Skeletal muscle tissue (tissue), 4 donors: Measurements from ENCODE around the gene THEM4. TPM values are rescaled to one million over a fixed set of nuclear protein-coding genes. Genes with fewer than 3 reads are reported as not detected.
"Not testable (repeated sequence)": the region's sequence is repeated elsewhere in the genome, so short reads cannot be mapped to it uniquely, and the experiment has no call there.

Experiments
- H3K27ac ChIP-seq: one replicate; pipeline ENCODE4 v1.7.0; 2013; ENCODE audit warnings: mild to moderate bottlenecking, low read depth, low read length, inconsistent platforms
- H3K27me3 ChIP-seq, 3 donors: one replicate each; pipeline ENCODE4 v1.7.0; 2013; ENCODE audit warnings: low read length in 3 of 3; ENCODE audit not compliant: control insufficient read depth in 3 of 3, insufficient read depth in 3 of 3
- H3K36me3 ChIP-seq, 3 donors: one replicate each; pipeline ENCODE4 v1.7.0; 2013; ENCODE audit warnings: low read length in 3 of 3; ENCODE audit not compliant: control insufficient read depth in 3 of 3, insufficient read depth in 3 of 3
- H3K4me1 ChIP-seq, 3 donors: one replicate each; pipeline ENCODE4 v1.7.0; 2013; ENCODE audit warnings: low read length in 3 of 3, mild to moderate bottlenecking in 3 of 3; ENCODE audit not compliant: control insufficient read depth in 3 of 3, insufficient read depth in 3 of 3
- H3K4me3 ChIP-seq, 3 donors: one replicate each; pipeline ENCODE4 v1.7.0; 2013; ENCODE audit warnings: low read length in 3 of 3
- H3K9ac ChIP-seq, 3 donors: one replicate each; pipeline ENCODE4 v1.7.0; 2013; ENCODE audit warnings: low read length in 3 of 3, mild to moderate bottlenecking in 3 of 3, moderate library complexity in 2 of 3, low read depth in 1 of 3
- H3K9me3 ChIP-seq, 3 donors: one replicate each; pipeline ENCODE4 v1.7.0; 2013; ENCODE audit warnings: low read length in 3 of 3; ENCODE audit not compliant: control insufficient read depth in 3 of 3
- total RNA-seq: library from RNA; depleted of rRNA; stranded (reverse); fragments of >200 nt; gene quantifications from one replicate; pipeline ENCODE4 v1.2.3, GENCODE V29; 2014
- donor health status: Osteomylitis.

Gene THEM4
- total RNA-seq, 1 donor from 2014 or later: 8.4 TPM

GRCh38 chr1:151915061-151915686 is 5.9 kb upstream of the THEM4 start:
- H3K4me1 ChIP-seq: peaks cover 3 to 5% (median 4%) of the 10 kb centered on the region in 3 donors
- no peak overlapping the region for H3K4me3 ChIP-seq
- no peaks in the 10 kb centered on the region for H3K36me3 ChIP-seq
- no peak overlapping the region for H3K27ac ChIP-seq
- no peak overlapping the region for H3K9ac ChIP-seq
- H3K27me3 ChIP-seq: no peaks in the 10 kb centered on the region
- H3K9me3 ChIP-seq: no peaks in the 10 kb centered on the region

GRCh38 chr1:151914076-151914475 is 4.8 kb upstream of the THEM4 start:
- no peak overlapping the region for H3K4me3 ChIP-seq
- H3K27me3 ChIP-seq: no peaks in the 10 kb centered on the region
- no peak overlapping the region for H3K9ac ChIP-seq
- peaks cover 5 to 8% (median 7%) of the 10 kb centered on the region in 3 donors for H3K4me1 ChIP-seq
- no peak overlapping the region for H3K27ac ChIP-seq
- H3K36me3 ChIP-seq: peaks cover 0 to under 1% (median 0%) of the 10 kb centered on the region in 3 donors
- no peaks in the 10 kb centered on the region for H3K9me3 ChIP-seq

GRCh38 chr1:151912973-151913372 is 3.7 kb upstream of the THEM4 start:
- no peak overlapping the region for H3K9ac ChIP-seq
- no peaks in the 10 kb centered on the region for H3K9me3 ChIP-seq
- peaks cover 9 to 15% (median 9%) of the 10 kb centered on the region in 3 donors for H3K4me1 ChIP-seq
- no peak overlapping the region for H3K4me3 ChIP-seq
- no peak overlapping the region for H3K27ac ChIP-seq
- H3K27me3 ChIP-seq: no peaks in the 10 kb centered on the region
- H3K36me3 ChIP-seq: peaks cover 0 to 2% (median 0%) of the 10 kb centered on the region in 3 donors

- Histone ChIP-seq H3K4me3 (peak overlapping the region; percentile 85 to 96 (median 95)), H3K27ac (no peak overlapping the region), H3K9ac (peak overlapping the region; percentile 91 to 98 (median 97))
These were observed 1.1 kb downstream of the THEM4 start for GRCh38 chr1:151908228-151908691.

DNA sequence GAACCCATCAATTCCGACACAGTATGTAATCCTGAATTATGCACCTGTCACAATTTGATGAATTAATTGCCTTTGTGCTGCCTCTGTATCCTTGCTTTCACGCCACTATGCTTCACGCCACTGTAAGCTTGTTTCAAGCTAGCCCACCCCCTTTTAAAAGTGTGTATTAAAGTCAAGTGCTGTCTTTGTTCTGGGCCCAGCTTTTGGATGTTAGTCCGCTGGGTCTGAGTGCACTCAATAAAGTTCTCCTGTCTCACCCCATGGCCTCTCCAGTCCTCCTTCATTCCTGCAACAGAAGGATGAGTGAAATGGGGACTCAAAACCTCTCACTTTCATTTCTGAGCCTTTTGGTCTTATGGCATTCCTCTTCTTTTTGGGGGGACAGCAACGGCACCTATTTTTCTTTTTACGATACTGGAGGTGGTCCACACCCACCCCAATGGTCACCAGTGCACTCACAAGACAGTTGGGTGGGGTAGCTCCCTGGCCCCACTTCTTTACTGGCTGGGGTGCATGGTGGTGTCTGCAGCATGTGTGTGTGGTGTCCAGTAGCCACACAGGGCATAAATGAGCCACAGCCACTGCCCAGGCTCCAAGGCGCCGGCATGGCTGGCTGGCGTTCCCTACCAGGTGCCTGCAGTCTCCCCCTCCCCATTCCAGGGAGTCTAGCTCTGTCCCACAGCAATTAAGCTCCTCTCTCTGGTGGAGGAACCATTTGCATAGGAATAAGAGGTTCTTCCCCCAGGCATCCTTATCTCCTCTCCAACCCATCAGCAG is 1.8 kb downstream of the THEM4 start:
- peaks cover 8 to 15% (median 9%) of the 10 kb centered on the region in 3 donors for H3K4me1 ChIP-seq
- no peak overlapping the region for H3K9ac ChIP-seq
- no peaks in the 10 kb centered on the region for H3K27me3 ChIP-seq
- H3K4me3 ChIP-seq: peak overlapping the region in 1 of 3 donors; percentile 7
- H3K36me3 ChIP-seq: peaks cover 0 to 5% (median 2%) of the 10 kb centered on the region in 3 donors
- no peaks in the 10 kb centered on the region for H3K9me3 ChIP-seq
- no peak overlapping the region for H3K27ac ChIP-seq

More at GRCh38 chr1:151908228-151908691, 1.1 kb downstream of the THEM4 start:
- Histone ChIP-seq H3K27me3 (no peaks in the 10 kb centered on the region), H3K36me3 (peaks cover 0 to 5% (median 2%) of the 10 kb centered on the region in 3 donors), H3K9me3 (no peaks in the 10 kb centered on the region), H3K4me1 (peaks cover 8 to 15% (median 9%) of the 10 kb centered on the region in 3 donors)

GRCh38 chr1:151906324-151906645 is 3.0 kb downstream of the THEM4 start:
- H3K4me3 ChIP-seq, H3K9ac ChIP-seq, H3K27me3 ChIP-seq, H3K36me3 ChIP-seq, H3K27ac ChIP-seq, H3K9me3 ChIP-seq: not testable (repeated sequence)
- peaks cover 8 to 15% (median 9%) of the 10 kb centered on the region in 3 donors for H3K4me1 ChIP-seq

- not testable (repeated sequence) for H3K27ac ChIP-seq, H3K9ac ChIP-seq, H3K4me3 ChIP-seq, H3K36me3 ChIP-seq, H3K9me3 ChIP-seq, H3K27me3 ChIP-seq
- H3K4me1 ChIP-seq: peaks cover 8 to 15% (median 9%) of the 10 kb centered on the region in 3 donors
These were observed 3.6 kb downstream of the THEM4 start for GRCh38 chr1:151905443-151906323.

- H3K36me3 ChIP-seq: peaks cover 0 to 5% (median 2%) of the 10 kb centered on the region in 3 donors
- H3K9ac ChIP-seq: no peak overlapping the region
- peaks cover 5 to 10% (median 8%) of the 10 kb centered on the region in 3 donors for H3K4me1 ChIP-seq
- no peak overlapping the region for H3K27ac ChIP-seq
- H3K9me3 ChIP-seq: no peaks in the 10 kb centered on the region
- no peak overlapping the region for H3K4me3 ChIP-seq
- no peaks in the 10 kb centered on the region for H3K27me3 ChIP-seq
These were observed 4.3 kb downstream of the THEM4 start for GRCh38 chr1:151905070-151905442.

DNA sequence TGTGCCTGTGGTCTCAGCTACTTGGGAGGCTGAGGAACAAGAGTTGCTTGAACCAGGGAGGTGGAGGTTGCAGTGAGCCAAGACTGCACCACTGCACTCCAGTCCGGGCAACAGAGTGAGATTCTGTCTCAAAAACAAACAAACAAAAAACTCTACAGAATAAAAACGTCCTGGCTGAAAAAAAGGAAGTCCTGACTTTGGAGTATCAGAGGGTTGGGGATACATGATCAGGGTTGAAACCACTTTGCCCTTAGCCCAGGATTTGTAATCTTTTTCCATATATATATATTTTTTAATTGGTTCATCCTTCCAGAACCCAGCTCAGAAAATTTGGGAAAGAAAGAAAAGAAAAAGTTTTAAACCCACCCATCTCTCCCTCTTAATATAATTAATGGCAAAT is 6.5 kb downstream of the THEM4 start:
- H3K4me1 ChIP-seq: peaks cover 2 to 6% (median 3%) of the 10 kb centered on the region in 3 donors
- no peak overlapping the region for H3K27ac ChIP-seq
- H3K36me3 ChIP-seq: peaks cover 0 to 5% (median 0%) of the 10 kb centered on the region in 3 donors
- no peak overlapping the region for H3K9ac ChIP-seq
- H3K27me3 ChIP-seq: no peaks in the 10 kb centered on the region
- H3K9me3 ChIP-seq: no peaks in the 10 kb centered on the region
- H3K4me3 ChIP-seq: no peak overlapping the region
